Neuron (in vitro differentiated cells): ENCODE results near the gene GSTM4.
A peak's percentile ranks its signal among the peaks of the same experiment; 100 is the strongest.

Source experiments
- H2AFZ ChIP-seq: one replicate; pipeline ENCODE4 v1.6.1; 2013; ENCODE audit warnings: low read depth, mild to moderate bottlenecking, inconsistent platforms, low read length, moderate library complexity
- H3K27me3 ChIP-seq: one replicate; pipeline ENCODE4 v1.6.1; 2013; ENCODE audit warnings: low read length; ENCODE audit not compliant: insufficient read depth
- H3K36me3 ChIP-seq: one replicate; pipeline ENCODE4 v1.6.1; 2013; ENCODE audit warnings: low read length; ENCODE audit not compliant: insufficient read depth
- H3K4me1 ChIP-seq: one replicate; pipeline ENCODE4 v1.6.1; 2013; ENCODE audit warnings: low read length; ENCODE audit not compliant: insufficient read depth
- H3K4me3 ChIP-seq: 2 replicates; pipeline ENCODE4 v1.5.1; 2013; ENCODE audit warnings: mild to moderate bottlenecking, low read length, moderate library complexity
- H3K9me3 ChIP-seq: one replicate; pipeline ENCODE4 v1.6.1; 2013; ENCODE audit warnings: low read length

Gene GSTM4

GRCh38 chr1:109620841-109621286 lies 35.0 kb upstream of the GSTM4 start:
- H3K27me3 ChIP-seq = no peaks in the 10 kb centered on the region
- H2AFZ ChIP-seq = no peak overlapping the region
- peaks cover 40% of the 10 kb centered on the region for H3K4me1 ChIP-seq
- H3K4me3 ChIP-seq = peak overlapping the region; percentile 82
- no peaks in the 10 kb centered on the region for H3K9me3 ChIP-seq
- no peaks in the 10 kb centered on the region for H3K36me3 ChIP-seq

GRCh38 chr1:109621379-109622136 lies 34.3 kb upstream of the GSTM4 start:
- Histone ChIP-seq H2AFZ (no peak overlapping the region), H3K4me1 (peaks cover 36% of the 10 kb centered on the region), H3K36me3 (peaks cover 2% of the 10 kb centered on the region), H3K9me3 (no peaks in the 10 kb centered on the region), H3K27me3 (no peaks in the 10 kb centered on the region), H3K4me3 (peak overlapping the region; percentile 82)

- Histone ChIP-seq H3K4me1 (peaks cover 28% of the 10 kb centered on the region), H3K36me3 (peaks cover 9% of the 10 kb centered on the region), H3K4me3 (peak overlapping the region; percentile 82), H2AFZ (no peak overlapping the region), H3K27me3 (no peaks in the 10 kb centered on the region), H3K9me3 (no peaks in the 10 kb centered on the region)
These were observed 33.6 kb upstream of the GSTM4 start for GRCh38 chr1:109622137-109622892.

- Histone ChIP-seq H2AFZ (no peak overlapping the region), H3K4me3 (no peak overlapping the region), H3K4me1 (peaks cover 22% of the 10 kb centered on the region), H3K36me3 (peaks cover 15% of the 10 kb centered on the region), H3K9me3 (no peaks in the 10 kb centered on the region), H3K27me3 (no peaks in the 10 kb centered on the region)
These were observed 33.0 kb upstream of the GSTM4 start for GRCh38 chr1:109622895-109623294.

- H3K27me3 ChIP-seq = no peaks in the 10 kb centered on the region
- H3K4me3 ChIP-seq = no peak overlapping the region
- H2AFZ ChIP-seq = no peak overlapping the region
- H3K36me3 ChIP-seq = peaks cover 23% of the 10 kb centered on the region
- H3K4me1 ChIP-seq = peaks cover 19% of the 10 kb centered on the region
- H3K9me3 ChIP-seq = no peaks in the 10 kb centered on the region
These were observed 32.2 kb upstream of the GSTM4 start for GRCh38 chr1:109623601-109624161.

GRCh38 chr1:109624201-109625010 lies 31.5 kb upstream of the GSTM4 start:
- Histone ChIP-seq H2AFZ (no peak overlapping the region), H3K27me3 (no peaks in the 10 kb centered on the region)

GRCh38 chr1:109625176-109625575 lies 30.7 kb upstream of the GSTM4 start:
- Histone ChIP-seq H3K9me3 (no peaks in the 10 kb centered on the region), H3K27me3 (no peaks in the 10 kb centered on the region), H3K36me3 (peaks cover 37% of the 10 kb centered on the region), H3K4me1 (peaks cover 11% of the 10 kb centered on the region), H2AFZ (no peak overlapping the region), H3K4me3 (no peak overlapping the region)

More at GRCh38 chr1:109624201-109625010, 31.5 kb upstream of the GSTM4 start:
- H3K4me3 ChIP-seq = no peak overlapping the region
- H3K9me3 ChIP-seq = no peaks in the 10 kb centered on the region
- peaks cover 13% of the 10 kb centered on the region for H3K4me1 ChIP-seq
- peaks cover 30% of the 10 kb centered on the region for H3K36me3 ChIP-seq

GRCh38 chr1:109625601-109626560 lies 30.0 kb upstream of the GSTM4 start:
- H3K4me3 ChIP-seq = no peak overlapping the region
- H3K4me1 ChIP-seq = peaks cover 11% of the 10 kb centered on the region
- peaks cover 42% of the 10 kb centered on the region for H3K36me3 ChIP-seq
- H3K27me3 ChIP-seq = no peaks in the 10 kb centered on the region
- no peaks in the 10 kb centered on the region for H3K9me3 ChIP-seq
- no peak overlapping the region for H2AFZ ChIP-seq

GRCh38 chr1:109626682-109627408 lies 29.1 kb upstream of the GSTM4 start:
- Histone ChIP-seq H2AFZ (no peak overlapping the region), H3K9me3 (no peaks in the 10 kb centered on the region), H3K4me1 (peaks cover 6% of the 10 kb centered on the region), H3K36me3 (peaks cover 51% of the 10 kb centered on the region), H3K27me3 (no peaks in the 10 kb centered on the region), H3K4me3 (no peak overlapping the region)

GRCh38 chr1:109627692-109628399 lies 28.1 kb upstream of the GSTM4 start:
- H3K4me3 ChIP-seq = no peak overlapping the region
- no peaks in the 10 kb centered on the region for H3K9me3 ChIP-seq
- H3K36me3 ChIP-seq = peaks cover 54% of the 10 kb centered on the region
- no peak overlapping the region for H2AFZ ChIP-seq
- H3K4me1 ChIP-seq = peaks cover 2% of the 10 kb centered on the region
- H3K27me3 ChIP-seq = no peaks in the 10 kb centered on the region
